Measurements from ENCODE around the gene MST1.

DNA sequence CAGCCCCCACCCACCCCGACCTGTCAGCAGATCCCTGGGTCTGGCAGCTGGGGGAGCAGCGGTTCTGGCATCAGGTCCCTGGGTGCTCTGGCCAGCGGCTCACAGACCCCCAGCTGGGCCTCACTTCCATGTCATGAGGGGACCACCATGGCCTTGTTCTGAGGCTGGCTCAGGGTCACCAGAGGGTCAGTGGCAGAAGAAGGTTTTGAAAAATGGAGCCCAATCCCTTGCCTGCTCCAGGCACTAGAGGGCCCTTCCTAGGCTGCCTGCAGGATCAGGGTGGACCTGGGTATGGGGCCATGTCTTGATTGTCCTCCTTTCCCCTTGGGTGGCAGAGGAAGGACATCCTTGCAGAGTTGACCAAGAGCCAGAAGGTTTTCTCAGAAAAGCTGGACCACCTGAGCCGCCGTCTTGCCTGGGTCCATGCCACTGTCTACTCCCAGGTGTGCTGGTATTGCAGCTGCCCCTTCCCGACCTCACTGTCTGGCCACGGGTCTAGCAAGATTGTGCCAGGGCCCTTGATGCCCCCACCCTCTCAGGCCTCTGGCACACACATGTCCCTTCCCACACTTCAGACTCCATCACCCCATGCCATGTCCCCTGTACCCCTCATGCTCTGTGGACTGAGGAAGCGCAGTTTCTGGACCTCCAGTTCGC is 17.3 kb upstream of the MST1 start:
- TF ChIP-seq FOXM1 (IDR thresholded peaks at IDR 0.05; ENCODE audit: borderline replicate concordance) (no peak), SP1 (IDR thresholded peaks at IDR 0.05) (no peak), TARDBP (IDR thresholded peaks at IDR 0.05) (no peak), ARNT (IDR thresholded peaks at IDR 0.05) (no peak)

Measured in HEK293T (cell line).